ENCODE data around the gene ING3. TPM values are rescaled to one million over a fixed set of nuclear protein-coding genes. Genes with fewer than 3 reads are reported as not detected.

ING3 gene
- total and polyA plus RNA-seq, 12 donors: 6.0 to 18.1 (median 13.5) TPM

- ATAC-seq (no peak), DNase-seq (no peak)
- Histone ChIP-seq H3K36me3 (peaks cover 0 to 29% (median 8%) of the 10 kb centered on the region in 9 donors), H3K4me1 (peaks cover 0 to 33% (median 23%) of the 10 kb centered on the region in 9 donors), H3K9me3 (no peaks in the 10 kb centered on the region), H3K27ac (no peak overlapping the region), H3K4me3 (peak overlapping the region in 8 of 10 donors; percentile 63 to 79 (median 74)), H3K27me3 (no peaks in the 10 kb centered on the region)
- 61 to 67% methylated on average over 8 of the region's 8 CpGs for WGBS, 2 donors
- TF ChIP-seq CTCF (IDR thresholded peaks at IDR 0.05): no peak
- intact Hi-C loops (cut with DNase I): loop anchor here in 3 of 10 donors (2.0 to 5.0 kb wide), 2 partner anchors 91 to 92 kb away; partner anchors contain the start of gene TSPAN12 (in 3 of the 3)
Measured at GRCh38 chr7:120949393-120949911, 1.1 kb upstream of the ING3 start.

- DNase-seq: no peak
- WGBS, 2 donors: 2 to 3% methylated on average over 10 of the region's 10 CpGs
- Histone ChIP-seq H3K27me3 (no peaks in the 10 kb centered on the region), H3K4me1 (peaks cover 0 to 33% (median 23%) of the 10 kb centered on the region in 9 donors), H3K9me3 (no peaks in the 10 kb centered on the region), H3K4me3 (peak overlapping the region; percentile 7 to 79 (median 71)), H3K36me3 (peaks cover 0 to 35% (median 8%) of the 10 kb centered on the region in 9 donors), H3K27ac (peak overlapping the region in 7 of 10 donors; percentile 42 to 98 (median 96))
- TF ChIP-seq CTCF (IDR thresholded peaks at IDR 0.05): no peak
- ATAC-seq: no peak
- intact Hi-C loops (cut with DNase I): loop anchor here in 5 of 10 donors (2.0 to 5.0 kb wide), 3 partner anchors 91 to 93 kb away; partner anchors contain the start of gene TSPAN12 (in 4 of the 5)
Measured at GRCh38 chr7:120949998-120950538, 509 bp upstream of the ING3 start.

GRCh38 chr7:120951309-120951699, 727 bp downstream of the ING3 start:
- no peak for TF ChIP-seq CTCF (IDR thresholded peaks at IDR 0.05)
- intact Hi-C loops (cut with DNase I): loop anchor here in 2 of 10 donors (2.0 kb wide), 2 partner anchors 93 to 95 kb away; partner anchors contain the start of gene TSPAN12 (in 1 of the 2)
- no peak for DNase-seq
- H3K36me3 ChIP-seq: peaks cover 0 to 47% (median 21%) of the 10 kb centered on the region in 9 donors
- peak overlapping the region; percentile 61 to 79 (median 71) for H3K4me3 ChIP-seq
- H3K27me3 ChIP-seq: no peaks in the 10 kb centered on the region
- peaks cover 0 to 33% (median 23%) of the 10 kb centered on the region in 9 donors for H3K4me1 ChIP-seq
- peak overlapping the region; percentile 94 to 98 (median 96) for H3K27ac ChIP-seq
- H3K9me3 ChIP-seq: no peaks in the 10 kb centered on the region
- WGBS, 2 donors: 5 to 8% methylated on average over 8 of the region's 8 CpGs
- peak in 1 of 8 donors; percentile 48 for ATAC-seq

GRCh38 chr7:120951826-120952225, 1.2 kb downstream of the ING3 start:
- Histone ChIP-seq H3K27ac (peak overlapping the region in 7 of 10 donors; percentile 94 to 98 (median 97)), H3K4me1 (peaks cover 0 to 33% (median 23%) of the 10 kb centered on the region in 9 donors), H3K36me3 (peaks cover 0 to 52% (median 25%) of the 10 kb centered on the region in 9 donors), H3K27me3 (no peaks in the 10 kb centered on the region), H3K9me3 (no peaks in the 10 kb centered on the region), H3K4me3 (peak overlapping the region in 9 of 10 donors; percentile 63 to 79 (median 74))
- intact Hi-C loops (cut with DNase I): loop anchor here in 2 of 10 donors (2.0 kb wide), 2 partner anchors 93 to 95 kb away; partner anchors contain the start of gene TSPAN12 (in 1 of the 2)
- no peak for TF ChIP-seq CTCF (IDR thresholded peaks at IDR 0.05)
- ATAC-seq (no peak), DNase-seq (no peak)
- 56 to 62% methylated on average over 2 of the region's 2 CpGs for WGBS, 2 donors
